ENCODE data around the gene RNF10. TPM values are rescaled to one million over a fixed set of nuclear protein-coding genes. Genes with fewer than 3 reads are reported as not detected.
A peak's percentile ranks its signal among the peaks of the same experiment; 100 is the strongest.
"Not testable (repeated sequence)": the region's sequence is repeated elsewhere in the genome, so short reads cannot be mapped to it uniquely, and the experiment has no call there.

The RNF10 gene
- total RNA-seq, 1 experiment from 2014 or later, result 119 TPM

GRCh38 chr12:120500581-120500980 is 33.6 kb upstream of the RNF10 start:
- DNase-seq, result no peak
- Histone ChIP-seq H3K4me3 (ENCODE audit: insufficient read depth, low read depth, low read length) (no peak overlapping the region), H3K36me3 (replicated peaks; ENCODE audit: control insufficient read depth, insufficient read depth, low read length) (peaks cover 9% of the 10 kb centered on the region), H3K27me3 (ENCODE audit: control insufficient read depth, insufficient read depth, low read length) (no peaks in the 10 kb centered on the region)

- Histone ChIP-seq H3K27me3 (ENCODE audit: control insufficient read depth, insufficient read depth, low read length) (no peaks in the 10 kb centered on the region), H3K4me3 (ENCODE audit: insufficient read depth, low read depth, low read length) (no peak overlapping the region), H3K36me3 (replicated peaks; ENCODE audit: control insufficient read depth, insufficient read depth, low read length) (peaks cover 6% of the 10 kb centered on the region)
- DNase-seq, result peak; percentile 39
Measured at GRCh38 chr12:120504587-120504986, 29.6 kb upstream of the RNF10 start.

GRCh38 chr12:120508537-120508936 is 25.6 kb upstream of the RNF10 start:
- peaks cover 5% of the 10 kb centered on the region for H3K36me3 ChIP-seq (replicated peaks; ENCODE audit: control insufficient read depth, insufficient read depth, low read length)

GRCh38 chr12:120514002-120514401 is 20.2 kb upstream of the RNF10 start:
- no peak for DNase-seq
- Histone ChIP-seq H3K36me3 (replicated peaks; ENCODE audit: control insufficient read depth, insufficient read depth, low read length) (peaks cover 16% of the 10 kb centered on the region), H3K4me3 (ENCODE audit: insufficient read depth, low read depth, low read length) (no peak overlapping the region)

More at GRCh38 chr12:120508537-120508936, 25.6 kb upstream of the RNF10 start:
- no peak for DNase-seq
- Histone ChIP-seq H3K4me3 (ENCODE audit: insufficient read depth, low read depth, low read length) (no peak overlapping the region), H3K27me3 (ENCODE audit: control insufficient read depth, insufficient read depth, low read length) (no peaks in the 10 kb centered on the region)

GRCh38 chr12:120515496-120515895 is 18.7 kb upstream of the RNF10 start:
- Histone ChIP-seq H3K36me3 (replicated peaks; ENCODE audit: control insufficient read depth, insufficient read depth, low read length) (peaks cover 13% of the 10 kb centered on the region), H3K4me3 (ENCODE audit: insufficient read depth, low read depth, low read length) (no peak overlapping the region), H3K27me3 (ENCODE audit: control insufficient read depth, insufficient read depth, low read length) (no peaks in the 10 kb centered on the region)
- no peak for DNase-seq

More at GRCh38 chr12:120514002-120514401, 20.2 kb upstream of the RNF10 start:
- no peaks in the 10 kb centered on the region for H3K27me3 ChIP-seq (ENCODE audit: control insufficient read depth, insufficient read depth, low read length)

- not testable (repeated sequence) for H3K4me3 ChIP-seq (ENCODE audit: insufficient read depth, low read depth, low read length); H3K27me3 ChIP-seq (ENCODE audit: control insufficient read depth, insufficient read depth, low read length); DNase-seq
- H3K36me3 ChIP-seq (replicated peaks; ENCODE audit: control insufficient read depth, insufficient read depth, low read length), result peaks cover 15% of the 10 kb centered on the region
Measured at GRCh38 chr12:120519324-120519723, 14.8 kb upstream of the RNF10 start.

GRCh38 chr12:120522568-120522967 is 11.6 kb upstream of the RNF10 start:
- H3K36me3 ChIP-seq (replicated peaks; ENCODE audit: control insufficient read depth, insufficient read depth, low read length), result peaks cover 7% of the 10 kb centered on the region
- H3K4me3 ChIP-seq (ENCODE audit: insufficient read depth, low read depth, low read length), result no peak overlapping the region
- no peak for DNase-seq
- H3K27me3 ChIP-seq (ENCODE audit: control insufficient read depth, insufficient read depth, low read length), result no peaks in the 10 kb centered on the region

- Histone ChIP-seq H3K27me3 (ENCODE audit: control insufficient read depth, insufficient read depth, low read length) (no peaks in the 10 kb centered on the region), H3K4me3 (ENCODE audit: insufficient read depth, low read depth, low read length) (peak within 1 kb of the TSS; percentile 60), H3K36me3 (replicated peaks; ENCODE audit: control insufficient read depth, insufficient read depth, low read length) (peaks cover 2% of the 10 kb centered on the region; the same call in 1 of the 2 replicates)
- peak; percentile 89 for DNase-seq
Measured at GRCh38 chr12:120528861-120529525, 5.2 kb upstream of the RNF10 start, which contains the start of gene COQ5. Gene COQ5 (minus strand): TSS chr12:120529158. CDS start chr12:120529141, 17 bp downstream.

- Histone ChIP-seq H3K27me3 (ENCODE audit: control insufficient read depth, insufficient read depth, low read length) (no peaks in the 10 kb centered on the region), H3K36me3 (replicated peaks; ENCODE audit: control insufficient read depth, insufficient read depth, low read length) (peaks cover 2% of the 10 kb centered on the region; the same call in 1 of the 2 replicates), H3K4me3 (ENCODE audit: insufficient read depth, low read depth, low read length) (peak overlapping the region; percentile 60)
- peak; percentile 74 for DNase-seq
Measured at GRCh38 chr12:120529641-120530417, 4.3 kb upstream of the RNF10 start.

GRCh38 chr12:120530418-120530761 is 3.8 kb upstream of the RNF10 start:
- not testable (repeated sequence) for H3K36me3 ChIP-seq (replicated peaks; ENCODE audit: control insufficient read depth, insufficient read depth, low read length); DNase-seq; H3K27me3 ChIP-seq (ENCODE audit: control insufficient read depth, insufficient read depth, low read length); H3K4me3 ChIP-seq (ENCODE audit: insufficient read depth, low read depth, low read length)

GRCh38 chr12:120532701-120533238 is 1.4 kb upstream of the RNF10 start:
- DNase-seq, result no peak
- no peak overlapping the region for H3K4me3 ChIP-seq (ENCODE audit: insufficient read depth, low read depth, low read length)
- H3K27me3 ChIP-seq (ENCODE audit: control insufficient read depth, insufficient read depth, low read length), result no peaks in the 10 kb centered on the region
- no peaks in the 10 kb centered on the region; the same call in 1 of the 2 replicates for H3K36me3 ChIP-seq (replicated peaks; ENCODE audit: control insufficient read depth, insufficient read depth, low read length)

GRCh38 chr12:120534703-120535655 is 823 bp downstream of the RNF10 start:
- Histone ChIP-seq H3K27me3 (ENCODE audit: control insufficient read depth, insufficient read depth, low read length) (no peaks in the 10 kb centered on the region), H3K4me3 (ENCODE audit: insufficient read depth, low read depth, low read length) (peak overlapping the region; percentile 94), H3K36me3 (replicated peaks; ENCODE audit: control insufficient read depth, insufficient read depth, low read length) (no peaks in the 10 kb centered on the region; the same call in 1 of the 2 replicates)
- peak; percentile 87 for DNase-seq

GRCh38 chr12:120536064-120536791 is 2.1 kb downstream of the RNF10 start:
- DNase-seq, result no peak
- Histone ChIP-seq H3K27me3 (ENCODE audit: control insufficient read depth, insufficient read depth, low read length) (no peaks in the 10 kb centered on the region), H3K36me3 (replicated peaks; ENCODE audit: control insufficient read depth, insufficient read depth, low read length) (no peaks in the 10 kb centered on the region; the same call in 1 of the 2 replicates), H3K4me3 (ENCODE audit: insufficient read depth, low read depth, low read length) (no peak overlapping the region)
